ENCODE results near the gene SPINK4. TPM values are rescaled to one million over a fixed set of nuclear protein-coding genes. Genes with fewer than 3 reads are reported as not detected.

SPINK4 gene
- total and polyA plus RNA-seq, 5 experiments from 2014 or later, result not detected

DNA sequence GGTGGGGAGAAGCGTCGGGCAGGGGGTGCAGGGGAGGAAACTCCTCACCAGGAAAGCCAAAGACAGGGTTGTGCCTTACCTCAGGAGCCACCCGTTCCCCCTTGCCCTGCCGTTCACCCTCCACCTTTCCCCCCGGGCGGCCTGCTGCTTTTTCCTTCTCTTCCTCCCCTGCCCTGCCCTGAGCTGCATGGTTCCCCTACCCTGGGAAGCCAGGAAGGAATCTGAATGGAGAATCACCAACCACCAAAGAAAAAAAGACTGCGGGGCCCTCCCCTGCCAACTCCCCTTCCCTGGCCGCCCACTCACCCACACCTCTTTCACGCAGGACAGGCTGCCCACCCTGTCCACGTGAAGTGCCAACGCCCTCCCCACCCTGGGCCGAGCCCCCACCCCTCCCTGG, 49.5 kb downstream of the SPINK4 start:
- peaks cover 23 to 64% (median 56%) of the 10 kb centered on the region in 4 donors for H3K4me1 Mint-ChIP-seq
- POLR2A ChIA-PET, result interaction anchor here (0.6 to 2.7 kb wide), 21 partner anchors 7 to 1673 kb away, joined by 3 to 44 read pairs (median 4); partner anchors contain the start of genes AQP3, B4GALT1, BAG1 and CHMP5
- H3K9me3 Mint-ChIP-seq, result no peaks in the 10 kb centered on the region
- H3K27ac Mint-ChIP-seq, result peak overlapping the region; percentile 97 to 100 (median 99)
- peaks cover 0 to 2% (median 0%) of the 10 kb centered on the region in 5 donors for H3K27me3 Mint-ChIP-seq
- H3K36me3 Mint-ChIP-seq, result peaks cover 1 to 33% (median 10%) of the 10 kb centered on the region in 3 donors
- DNase-seq, result peak in 7 of 10 donors; percentile 12 to 32 (median 25)
- peak in 1 of 2 donors; percentile 1 for ATAC-seq
- H3K4me3 Mint-ChIP-seq, result peak overlapping the region; percentile 82 to 99 (median 95)

DNA sequence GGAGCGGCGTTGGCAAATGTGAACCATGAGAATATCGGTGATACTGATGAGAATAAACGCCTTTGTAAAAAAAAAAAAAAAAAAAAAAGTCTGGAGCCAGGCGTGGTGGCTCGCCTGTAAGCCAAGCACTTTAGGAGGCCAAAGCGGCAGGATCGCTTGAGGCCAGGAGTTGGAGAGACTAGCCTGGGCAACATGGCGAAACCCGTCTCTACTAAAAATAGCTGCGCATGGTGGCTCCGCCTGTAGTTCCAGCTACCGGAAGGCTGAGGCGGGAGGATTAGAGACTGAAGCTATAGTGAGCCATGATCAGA, 49.9 kb downstream of the SPINK4 start:
- DNase-seq (no peak), ATAC-seq (no peak)
- peaks cover 0 to 2% (median 0%) of the 10 kb centered on the region in 5 donors for H3K27me3 Mint-ChIP-seq
- H3K4me3 Mint-ChIP-seq, result peak overlapping the region; percentile 82 to 99 (median 95)
- H3K27ac Mint-ChIP-seq, result peak overlapping the region; percentile 97 to 100 (median 99)
- H3K9me3 Mint-ChIP-seq, result no peaks in the 10 kb centered on the region
- H3K36me3 Mint-ChIP-seq, result peaks cover 4 to 33% (median 14%) of the 10 kb centered on the region in 3 donors
- POLR2A ChIA-PET, result interaction anchor here (0.6 to 2.7 kb wide), 32 partner anchors 8 to 1673 kb away, joined by 3 to 44 read pairs (median 4); partner anchors contain the start of genes AQP3, B4GALT1, BAG1 and CHMP5
- H3K4me1 Mint-ChIP-seq, result peaks cover 27 to 68% (median 60%) of the 10 kb centered on the region in 4 donors

DNA sequence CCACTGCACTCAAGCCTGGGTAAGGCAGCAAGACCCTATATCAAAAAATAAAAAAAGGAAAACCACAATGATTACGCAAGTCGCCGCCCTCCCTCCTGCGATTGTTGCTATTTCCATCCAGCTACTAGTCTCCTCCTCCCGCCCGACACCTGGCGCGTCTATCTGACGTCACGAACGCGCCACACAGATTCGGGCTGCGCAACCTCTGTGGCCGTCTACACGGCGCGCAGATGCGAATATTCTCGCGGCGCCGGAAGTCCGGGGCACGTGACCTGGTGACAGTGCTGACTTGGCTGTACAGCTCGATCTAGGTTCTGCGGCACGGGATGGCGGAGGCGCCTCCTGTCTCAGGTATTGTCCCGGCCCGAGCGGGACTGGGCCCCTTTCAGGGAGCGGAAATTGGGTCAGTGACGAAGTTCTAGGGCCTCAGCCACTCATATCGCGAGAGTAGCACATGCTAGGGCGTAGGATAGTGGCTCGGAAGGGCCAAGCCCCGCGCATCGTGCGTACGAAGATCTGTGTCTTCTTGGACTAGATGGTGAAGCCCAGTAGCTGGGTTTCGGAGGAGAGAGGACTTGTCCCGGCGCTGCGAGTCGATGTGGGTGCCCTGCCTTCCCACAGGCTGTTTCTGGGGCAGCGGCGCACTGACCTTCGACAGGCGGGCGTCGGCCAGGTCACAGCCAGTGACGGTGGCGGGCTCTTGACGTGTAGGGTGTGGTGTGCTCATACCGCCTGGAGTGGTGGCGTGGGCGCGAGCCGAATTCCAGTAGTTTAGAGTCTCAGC, 50.5 kb downstream of the SPINK4 start, which contains the start of gene NFX1:
NFX1 (plus strand) TSS at position 270 of the 784 bp plus-strand sequence; CDS start at position 327, 57 bp downstream.
- DNase-seq, result peak; percentile 93 to 100 (median 99)
- Mint-ChIP-seq H3K4me3 (peak within 1 kb of the TSS; percentile 82 to 99 (median 95)), H3K27ac (peak within 1 kb of the TSS; percentile 97 to 100 (median 99)), H3K36me3 (peaks cover 4 to 36% (median 15%) of the 10 kb centered on the region in 3 donors), H3K27me3 (peaks cover 0 to 2% (median 0%) of the 10 kb centered on the region in 5 donors), H3K4me1 (peaks cover 27 to 72% (median 63%) of the 10 kb centered on the region in 4 donors), H3K9me3 (no peaks in the 10 kb centered on the region)
- peak; percentile 84 to 85 for ATAC-seq
- POLR2A ChIA-PET, result interaction anchor here (0.6 to 2.7 kb wide), 32 partner anchors 8 to 1674 kb away, joined by 3 to 44 read pairs (median 4); partner anchors contain the start of genes AQP3, B4GALT1, BAG1 and CHMP5

DNA sequence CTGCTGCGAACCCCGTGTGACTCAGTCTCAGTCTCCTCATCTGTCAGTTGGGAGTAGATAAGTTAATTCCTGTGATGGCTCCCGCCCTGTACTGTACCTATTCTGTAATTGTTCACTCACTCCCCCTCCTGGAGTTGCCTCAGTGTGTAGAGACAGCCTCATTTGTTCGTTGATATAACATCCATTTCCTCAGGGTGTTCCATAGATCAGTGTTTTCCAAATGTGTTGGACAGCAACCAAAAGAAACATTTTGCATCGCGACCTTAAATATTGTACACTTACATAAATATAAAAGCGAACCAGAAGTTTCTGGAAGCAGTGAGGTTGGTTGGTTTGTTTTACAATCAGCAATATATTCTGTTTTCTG, 51.0 kb downstream of the SPINK4 start:
- no peaks in the 10 kb centered on the region for H3K9me3 Mint-ChIP-seq
- ATAC-seq, result no peak
- peak overlapping the region; percentile 97 to 100 (median 99) for H3K27ac Mint-ChIP-seq
- H3K4me1 Mint-ChIP-seq, result peaks cover 28 to 77% (median 66%) of the 10 kb centered on the region in 4 donors
- peaks cover 0 to 2% (median 0%) of the 10 kb centered on the region in 5 donors for H3K27me3 Mint-ChIP-seq
- POLR2A ChIA-PET, result interaction anchor here (1.2 to 2.7 kb wide), 10 partner anchors 10 to 266 kb away, joined by 4 to 44 read pairs (median 12); partner anchors contain the start of genes AQP3, B4GALT1, BAG1 and CHMP5
- peak overlapping the region; percentile 82 to 99 (median 95) for H3K4me3 Mint-ChIP-seq
- DNase-seq, result no peak
- H3K36me3 Mint-ChIP-seq, result peaks cover 4 to 38% (median 18%) of the 10 kb centered on the region in 3 donors

DNA sequence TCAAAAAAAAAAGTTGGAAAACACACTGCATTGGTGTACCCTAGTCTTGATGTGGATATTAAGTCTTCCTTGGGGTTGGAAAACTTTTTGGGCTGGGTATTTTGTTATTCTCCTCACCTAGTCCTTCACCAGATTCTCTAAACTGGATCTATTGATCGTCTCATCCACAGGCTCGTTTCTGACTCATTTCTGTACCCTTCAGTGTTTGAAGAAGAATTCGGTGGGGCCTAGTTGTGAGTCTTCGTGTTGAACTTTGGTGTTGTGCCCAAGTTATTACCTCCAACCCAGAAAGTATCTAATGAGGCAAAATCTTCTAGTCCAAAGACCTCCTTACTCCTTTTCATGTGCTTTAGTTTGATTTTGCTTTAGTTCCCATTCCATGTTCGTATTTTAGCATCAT, 51.9 kb downstream of the SPINK4 start:
- POLR2A ChIA-PET, result interaction anchor here (2.6 kb wide), 1 partner anchor 181 kb away, joined by 23 read pairs; the partner anchor contains the start of gene NOL6
- no peak for DNase-seq
- peaks cover 0 to 2% (median 0%) of the 10 kb centered on the region in 5 donors for H3K27me3 Mint-ChIP-seq
- H3K4me1 Mint-ChIP-seq, result peaks cover 34 to 81% (median 72%) of the 10 kb centered on the region in 4 donors
- no peak for ATAC-seq
- H3K36me3 Mint-ChIP-seq, result peaks cover 4 to 46% (median 18%) of the 10 kb centered on the region in 3 donors
- peak overlapping the region; percentile 39 to 100 (median 99) for H3K27ac Mint-ChIP-seq
- no peaks in the 10 kb centered on the region for H3K9me3 Mint-ChIP-seq
- H3K4me3 Mint-ChIP-seq, result peak overlapping the region; percentile 68 to 98 (median 92)

DNA sequence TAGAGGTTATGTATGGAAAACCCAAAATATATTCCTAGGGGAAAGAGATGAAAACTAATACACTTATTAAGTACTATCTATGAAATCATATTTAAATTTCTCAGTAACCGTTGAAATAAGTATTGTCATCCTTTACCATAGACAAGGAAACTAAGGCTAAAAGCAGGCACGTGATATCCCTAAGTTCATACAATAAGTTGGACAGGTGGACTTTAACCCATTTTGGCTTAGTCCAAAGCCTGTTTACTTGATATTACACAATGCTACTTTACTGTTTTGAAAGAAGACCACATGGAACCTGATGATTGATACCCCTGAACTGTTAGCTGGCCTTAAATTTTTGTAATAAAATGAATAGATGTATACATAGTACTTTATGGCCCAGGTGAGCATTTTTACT, 53.8 kb downstream of the SPINK4 start:
- H3K36me3 Mint-ChIP-seq, result peaks cover 4 to 64% (median 18%) of the 10 kb centered on the region in 3 donors
- peaks cover 47 to 87% (median 77%) of the 10 kb centered on the region in 4 donors for H3K4me1 Mint-ChIP-seq
- ATAC-seq (no peak), DNase-seq (no peak)
- peaks cover 0 to 2% (median 0%) of the 10 kb centered on the region in 5 donors for H3K27me3 Mint-ChIP-seq
- H3K9me3 Mint-ChIP-seq, result no peaks in the 10 kb centered on the region
- POLR2A ChIA-PET, result no interaction called here
- H3K4me3 Mint-ChIP-seq, result peak overlapping the region in 2 of 10 donors; percentile 68 to 97
- H3K27ac Mint-ChIP-seq, result peak overlapping the region in 8 of 10 donors; percentile 3 to 99 (median 66)

DNA sequence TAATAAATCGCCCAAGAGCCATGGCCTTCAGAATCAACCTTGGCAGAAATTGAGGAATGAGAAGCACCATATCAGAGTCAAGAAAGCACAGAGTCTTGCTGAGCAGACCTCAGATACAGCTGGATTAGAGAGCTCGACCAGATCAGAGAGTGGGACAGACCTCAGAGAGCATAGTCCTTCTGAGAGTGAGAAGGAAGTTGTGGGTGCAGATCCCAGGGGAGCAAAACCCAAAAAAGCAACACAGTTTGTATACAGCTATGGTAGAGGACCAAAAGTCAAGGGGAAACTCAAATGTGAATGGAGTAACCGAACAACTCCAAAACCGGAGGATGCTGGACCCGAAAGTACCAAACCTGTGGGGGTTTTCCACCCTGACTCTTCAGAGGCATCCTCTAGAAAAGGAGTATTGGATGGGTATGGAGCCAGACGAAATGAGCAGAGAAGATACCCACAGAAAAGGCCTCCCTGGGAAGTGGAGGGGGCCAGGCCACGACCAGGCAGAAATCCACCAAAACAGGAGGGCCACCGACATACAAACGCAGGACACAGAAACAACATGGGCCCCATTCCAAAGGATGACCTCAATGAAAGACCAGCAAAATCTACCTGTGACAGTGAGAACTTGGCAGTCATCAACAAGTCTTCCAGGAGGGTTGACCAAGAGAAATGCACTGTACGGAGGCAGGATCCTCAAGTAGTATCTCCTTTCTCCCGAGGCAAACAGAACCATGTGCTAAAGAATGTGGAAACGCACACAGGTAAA, 54.9 kb downstream of the SPINK4 start:
- H3K36me3 Mint-ChIP-seq, result peaks cover 4 to 75% (median 20%) of the 10 kb centered on the region in 3 donors
- POLR2A ChIA-PET, result no interaction called here
- no peak for DNase-seq
- peak overlapping the region in 7 of 10 donors; percentile 2 to 61 (median 18) for H3K4me3 Mint-ChIP-seq
- peak overlapping the region; percentile 19 to 91 (median 56) for H3K27ac Mint-ChIP-seq
- peaks cover 51 to 96% (median 84%) of the 10 kb centered on the region in 4 donors for H3K4me1 Mint-ChIP-seq
- no peak for ATAC-seq
- no peaks in the 10 kb centered on the region for H3K9me3 Mint-ChIP-seq
- H3K27me3 Mint-ChIP-seq, result peaks cover 0 to 2% (median 0%) of the 10 kb centered on the region in 5 donors

DNA sequence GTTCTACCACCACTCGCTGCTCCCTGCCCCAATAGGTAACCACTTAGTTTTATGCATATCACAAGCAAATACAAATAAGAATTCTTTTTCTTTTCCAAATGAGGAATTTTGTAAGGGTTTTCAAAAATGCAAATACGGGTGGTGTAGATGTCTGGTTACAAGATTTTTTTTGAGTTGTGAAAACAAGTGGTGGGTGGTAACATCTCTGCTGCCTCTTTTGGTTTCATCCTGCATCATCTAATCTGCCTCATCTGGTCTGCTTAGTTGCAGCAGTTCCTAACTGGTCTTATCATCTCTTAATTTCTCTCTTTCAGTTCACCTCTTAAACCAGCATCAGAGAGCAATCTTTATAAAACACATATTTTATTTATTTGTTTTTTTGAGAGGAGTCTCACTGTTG, 55.6 kb downstream of the SPINK4 start:
- POLR2A ChIA-PET, result no interaction called here

DNA sequence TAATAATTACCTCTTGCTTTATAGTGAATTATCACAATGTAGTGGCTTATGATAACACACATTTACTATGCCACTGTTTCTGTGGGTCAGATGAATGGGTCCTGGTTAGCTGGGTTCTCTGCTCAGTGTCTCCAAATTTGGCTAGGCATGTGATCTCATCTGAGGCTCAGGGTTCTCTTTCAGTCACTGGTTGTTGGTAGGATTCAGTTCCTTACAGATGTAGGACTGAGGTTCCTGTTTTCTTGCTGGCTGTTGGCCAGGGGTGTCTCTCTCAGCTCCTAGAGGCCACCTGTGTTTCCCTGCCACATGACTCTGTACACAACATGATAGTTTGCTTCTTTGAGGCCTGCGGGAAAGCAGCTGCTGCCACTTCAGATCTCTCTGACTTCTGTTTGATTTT, 57.5 kb downstream of the SPINK4 start:
- Mint-ChIP-seq H3K27me3 (no peaks in the 10 kb centered on the region), H3K4me3 (peak overlapping the region; percentile 15 to 83 (median 63)), H3K36me3 (peaks cover 4 to 69% (median 18%) of the 10 kb centered on the region in 3 donors), H3K4me1 (peaks cover 49 to 80% (median 75%) of the 10 kb centered on the region in 4 donors), H3K27ac (peak overlapping the region; percentile 46 to 87 (median 84)), H3K9me3 (no peaks in the 10 kb centered on the region)
- POLR2A ChIA-PET, result interaction anchor here (0.6 to 0.7 kb wide), 2 partner anchors 10 to 64 kb away, joined by 3 to 5 read pairs; no protein-coding TSS in a partner anchor
- ATAC-seq (peak; percentile 57 to 77), DNase-seq (peak in 2 of 10 donors; percentile 20 to 34)

More for the DNA sequence above, 55.6 kb downstream of the SPINK4 start:
- no peak for DNase-seq
- Mint-ChIP-seq H3K4me1 (peaks cover 53 to 92% (median 86%) of the 10 kb centered on the region in 4 donors), H3K36me3 (peaks cover 4 to 75% (median 20%) of the 10 kb centered on the region in 3 donors), H3K27me3 (no peaks in the 10 kb centered on the region), H3K4me3 (peak overlapping the region in 4 of 10 donors; percentile 10 to 41 (median 24)), H3K27ac (peak overlapping the region in 6 of 10 donors; percentile 16 to 84 (median 64)), H3K9me3 (no peaks in the 10 kb centered on the region)
- no peak for ATAC-seq
